ENCODE results near the gene SERPINB12. TPM values are rescaled to one million over a fixed set of nuclear protein-coding genes. Genes with fewer than 3 reads are reported as not detected.

SERPINB12 gene
- total and polyA plus RNA-seq, 10 of the 15 experiments (the other 5 are each of a cell fraction or from before 2014, with no cell fraction given): not detected

DNA sequence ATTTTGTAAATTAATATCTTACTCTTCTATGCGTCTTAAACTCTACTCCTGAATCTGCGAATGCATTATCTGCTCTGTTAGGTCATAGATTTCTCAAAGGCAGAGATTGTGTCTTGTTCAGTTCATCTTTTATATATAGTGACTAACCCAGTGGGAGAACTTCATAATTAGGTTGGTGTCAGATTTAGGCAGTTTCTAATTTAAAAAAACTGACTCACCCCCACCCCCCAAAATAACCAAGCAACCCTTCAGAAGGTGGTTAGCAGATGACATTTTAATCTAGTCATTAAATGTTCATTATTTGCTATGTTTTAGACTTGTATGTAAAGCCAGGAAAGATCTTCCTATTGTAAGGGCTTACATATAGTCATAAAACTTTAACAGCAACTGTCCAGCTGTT, 10.4 kb downstream of the SERPINB12 start:
- H3K4me2 ChIP-seq (ENCODE audit: control insufficient read depth, insufficient read depth): no peak overlapping the region
- ChIA-PET RAD21 (ENCODE audit: unreplicated experiment) (no interaction called here), POLR2A (no interaction called here), SMC1A (ENCODE audit: uncharacterized antibody, unreplicated experiment) (interaction anchor here (1.2 kb wide), 2 partner anchors 13 to 34 kb away, joined by 3 read pairs; no protein-coding TSS in a partner anchor), CTCF (interaction anchor here (0.7 kb wide), 1 partner anchor 26 kb away, joined by 3 read pairs; no protein-coding TSS in a partner anchor)
- TF ChIP-seq KDM1A (IDR thresholded peaks at IDR 0.05; ENCODE audit: borderline replicate concordance) (no peak), MEF2A (IDR thresholded peaks at IDR 0.05; ENCODE audit: insufficient read depth, low read depth, low read length) (no peak), WRNIP1 (IDR thresholded peaks at IDR 0.05; ENCODE audit: borderline replicate concordance, low read depth, low read length) (no peak), BMI1 (IDR thresholded peaks at IDR 0.05; ENCODE audit: borderline replicate concordance) (no peak), ZNF217 (IDR thresholded peaks at IDR 0.05) (no peak), NR2F1 (conservative IDR thresholded peaks at IDR 0.05) (no peak), HDAC6 (IDR thresholded peaks at IDR 0.05; ENCODE audit: unreplicated experiment) (no peak), CHD2 (IDR thresholded peaks at IDR 0.05; ENCODE audit: borderline replicate concordance, low read depth, low read length) (no peak), ASH2L (IDR thresholded peaks at IDR 0.05; ENCODE audit: borderline replicate concordance, low read depth) (no peak)
- TF ChIP-seq, protein P1, sequence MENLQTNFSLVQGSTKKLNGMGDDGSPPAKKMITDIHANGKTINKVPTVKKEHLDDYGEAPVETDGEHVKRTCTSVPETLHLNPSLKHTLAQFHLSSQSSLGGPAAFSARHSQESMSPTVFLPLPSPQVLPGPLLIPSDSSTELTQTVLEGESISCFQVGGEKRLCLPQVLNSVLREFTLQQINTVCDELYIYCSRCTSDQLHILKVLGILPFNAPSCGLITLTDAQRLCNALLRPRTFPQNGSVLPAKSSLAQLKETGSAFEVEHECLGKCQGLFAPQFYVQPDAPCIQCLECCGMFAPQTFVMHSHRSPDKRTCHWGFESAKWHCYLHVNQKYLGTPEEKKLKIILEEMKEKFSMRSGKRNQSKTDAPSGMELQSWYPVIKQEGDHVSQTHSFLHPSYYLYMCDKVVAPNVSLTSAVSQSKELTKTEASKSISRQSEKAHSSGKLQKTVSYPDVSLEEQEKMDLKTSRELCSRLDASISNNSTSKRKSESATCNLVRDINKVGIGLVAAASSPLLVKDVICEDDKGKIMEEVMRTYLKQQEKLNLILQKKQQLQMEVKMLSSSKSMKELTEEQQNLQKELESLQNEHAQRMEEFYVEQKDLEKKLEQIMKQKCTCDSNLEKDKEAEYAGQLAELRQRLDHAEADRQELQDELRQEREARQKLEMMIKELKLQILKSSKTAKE (IDR thresholded peaks at IDR 0.05; ENCODE audit: low read depth, poor library complexity, severe bottlenecking): no peak
- no peak for ATAC-seq
- H3K4me3 ChIP-seq: no peak overlapping the region
- no peaks in the 10 kb centered on the region for H4K20me1 ChIP-seq (ENCODE audit: control insufficient read depth, insufficient read depth)
- H2AFZ ChIP-seq (ENCODE audit: control insufficient read depth, low read depth, low read length): no peak overlapping the region
- FAIRE-seq: no peak
- BruUV-seq (replicated peaks): no TSS peak
- H3K4me1 ChIP-seq (ENCODE audit: control insufficient read depth, insufficient read depth, low read length): no peaks in the 10 kb centered on the region
- no peak for DNase-seq (ENCODE audit: low read depth, low spot score)
- in situ Hi-C loops (cut with MboI) (no loop called here), intact Hi-C loops (cut with micrococcal nuclease; ENCODE audit: unreplicated experiment) (no loop called here)
- no peak overlapping the region for H3K27ac ChIP-seq (ENCODE audit: control insufficient read depth, insufficient read depth)
- WGBS (ENCODE audit: insufficient coverage, insufficient replicate concordance, low lambda C conversion rate, missing lambda C conversion rate): 31% methylated on average over 2 of the region's 2 CpGs
- no peak overlapping the region for H3K9ac ChIP-seq (ENCODE audit: control insufficient read depth, insufficient read depth, low read length)
- H3K36me3 ChIP-seq (ENCODE audit: control insufficient read depth in 2 of 2, insufficient read depth in 2 of 2, low read length in 1 of 2): no peaks in the 10 kb centered on the region
- no peaks in the 10 kb centered on the region for H3K79me2 ChIP-seq (ENCODE audit: control insufficient read depth, insufficient read depth, low read length)
- H3K9me3 ChIP-seq (replicated peaks; ENCODE audit: control insufficient read depth, insufficient read depth, low read length): no peaks in the 10 kb centered on the region
- H3K27me3 ChIP-seq (replicated peaks in 1 of 2; ENCODE audit: control insufficient read depth in 2 of 2, insufficient read depth in 2 of 2, low read length in 1 of 2): no peaks in the 10 kb centered on the region; a peak in 1 of 4 replicates

Data from GM12878 (cell line).